GM12892 (cell line): Measurements from ENCODE around the gene SLC6A16.
"Not testable (repeated sequence)": the region's sequence is repeated elsewhere in the genome, so short reads cannot be mapped to it uniquely, and the experiment has no call there.

ENCODE experiments used
- DNase-seq: peaks from one replicate; pipeline ENCODE4 v3.0.0; 2011; ENCODE audit not compliant: insufficient read length
- FAIRE-seq: peaks from 2 replicates; lab custom pipeline; 2011; peaks lifted over from hg19 to GRCh38; lab: Jason Lieb, UNC
- POLR2A ChIP-seq: IDR thresholded peaks from 2 replicates; pipeline ENCODE4 v1.6.1; 2011; ENCODE audit warnings: low read depth, low read length, control low read depth
- POLR2AphosphoS5 ChIP-seq: IDR thresholded peaks from 2 replicates; pipeline ENCODE4 v1.6.1; 2011; ENCODE audit warnings: low read depth, low read length, control low read depth
- TAF1 ChIP-seq: IDR thresholded peaks from 2 replicates; pipeline ENCODE4 v1.6.1; 2011; ENCODE audit warnings: low read depth, mild to moderate bottlenecking, control low read depth, low read length, borderline replicate concordance

Gene SLC6A16

DNA sequence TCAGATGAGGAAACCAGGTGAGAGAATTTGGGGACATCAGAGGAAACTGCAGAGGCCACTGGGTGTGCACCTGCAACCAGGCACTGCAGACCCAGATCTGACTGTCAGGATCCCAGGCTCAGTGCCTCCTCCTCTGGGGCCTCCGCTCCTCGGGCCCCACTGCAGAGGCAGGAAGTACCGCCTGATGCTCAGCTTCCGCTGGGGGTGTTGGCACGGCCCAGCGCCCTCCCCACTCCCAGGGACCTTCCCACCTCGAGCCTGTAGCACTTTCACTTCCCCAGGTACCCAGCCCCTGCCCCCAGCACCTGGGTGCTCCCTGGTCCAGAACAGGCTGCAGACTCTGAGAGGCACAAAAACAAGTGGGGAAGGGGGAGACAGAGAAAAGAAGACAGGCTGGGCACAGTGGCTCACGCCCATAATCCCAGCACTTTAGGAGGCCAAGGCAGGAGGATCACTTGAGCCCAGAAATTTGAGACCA is 8.9 kb upstream of the SLC6A16 start:
- peak; percentile 95 for FAIRE-seq
- DNase-seq: peak; percentile 57
- TF ChIP-seq TAF1 (no peak), POLR2AphosphoS5 (peak; percentile 60; the same call in 1 of the 2 replicates), POLR2A (peak; percentile 78; the same call in 1 of the 2 replicates)

DNA sequence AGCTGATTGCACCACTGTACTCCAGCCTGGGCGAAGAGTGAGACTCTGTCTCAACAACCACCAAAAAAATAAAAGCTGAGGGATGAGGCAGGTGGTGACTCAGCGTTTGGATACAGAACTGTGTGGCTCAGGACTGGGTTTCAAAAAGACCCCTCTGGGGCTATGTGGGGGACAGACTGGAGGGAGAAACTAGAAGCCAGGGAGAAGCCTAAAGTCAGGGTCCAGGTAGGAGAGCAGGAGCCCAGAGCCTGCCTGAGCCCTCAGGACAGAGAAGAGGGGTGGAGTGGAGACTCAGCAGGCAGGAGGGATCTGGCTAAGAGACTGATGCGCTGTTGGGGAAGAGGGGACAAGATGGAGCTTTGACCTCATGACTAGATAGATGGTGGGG is 8.4 kb upstream of the SLC6A16 start:
- no peak for TF ChIP-seq POLR2A
- no peak for TF ChIP-seq POLR2AphosphoS5
- TF ChIP-seq TAF1: no peak
- no peak for DNase-seq
- FAIRE-seq: no peak

GRCh38 chr19:49332691-49333417 is 7.9 kb upstream of the SLC6A16 start:
- FAIRE-seq: not testable (repeated sequence)

DNA sequence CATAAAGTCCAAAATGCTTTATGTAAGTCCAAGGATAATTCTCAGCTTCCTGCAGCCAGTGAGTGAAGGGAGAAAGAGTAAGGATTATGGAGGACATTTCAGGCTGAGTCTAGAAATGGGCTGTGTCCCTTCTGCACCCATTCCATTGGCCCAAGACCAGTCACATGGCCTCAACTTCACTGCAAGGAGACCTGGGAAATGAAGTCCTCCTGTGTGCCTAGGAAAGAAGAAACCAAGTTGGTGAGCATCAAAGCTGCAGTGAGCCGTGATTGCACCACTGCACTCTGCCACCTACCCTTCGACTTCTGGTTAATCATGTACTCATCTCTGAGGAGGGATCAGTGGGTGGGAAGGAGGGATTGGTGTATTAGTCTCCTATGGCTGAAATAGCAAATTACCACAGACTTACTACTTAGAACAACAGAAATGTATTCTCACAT is 6.6 kb upstream of the SLC6A16 start:
- FAIRE-seq (peak; percentile 92), DNase-seq (no peak)
- TF ChIP-seq POLR2AphosphoS5 (no peak), TAF1 (no peak), POLR2A (no peak)

More at GRCh38 chr19:49332691-49333417, 7.9 kb upstream of the SLC6A16 start:
- DNase-seq: not testable (repeated sequence)

- FAIRE-seq: not testable (repeated sequence)
These were observed 6.2 kb upstream of the SLC6A16 start for GRCh38 chr19:49331187-49331586.

DNA sequence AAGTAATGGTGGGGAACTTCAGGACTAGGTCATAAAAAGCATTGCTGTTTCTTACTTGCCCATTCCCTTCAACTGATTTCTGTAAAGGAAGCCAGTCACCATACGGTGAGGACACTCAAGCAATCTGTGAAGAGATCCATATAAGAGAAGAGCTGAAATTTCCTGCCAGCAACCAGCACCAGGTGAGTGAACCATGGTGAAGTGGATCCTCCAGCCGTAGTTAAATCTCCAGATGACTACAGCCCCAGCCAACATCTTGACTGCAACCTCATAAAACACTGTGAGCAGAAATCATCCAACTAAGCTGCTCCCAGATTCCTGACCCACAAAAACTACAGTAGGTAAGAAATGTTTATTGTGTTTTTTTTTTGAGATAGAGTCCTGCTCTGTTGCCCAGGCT is 3.8 kb upstream of the SLC6A16 start:
- no peak for DNase-seq
- no peak for FAIRE-seq
- TF ChIP-seq POLR2A (no peak), POLR2AphosphoS5 (no peak), TAF1 (no peak)

More at GRCh38 chr19:49331187-49331586, 6.2 kb upstream of the SLC6A16 start:
- not testable (repeated sequence) for DNase-seq

GRCh38 chr19:49327878-49328544 is 3.0 kb upstream of the SLC6A16 start:
- TF ChIP-seq POLR2A: no peak
- no peak for TF ChIP-seq POLR2AphosphoS5
- TF ChIP-seq TAF1: no peak
- DNase-seq (no peak), FAIRE-seq (peak; percentile 73)

GRCh38 chr19:49326165-49326704 is 1.2 kb upstream of the SLC6A16 start:
- DNase-seq (no peak), FAIRE-seq (no peak)
- TF ChIP-seq TAF1: no peak
- no peak for TF ChIP-seq POLR2A
- TF ChIP-seq POLR2AphosphoS5: no peak

- not testable (repeated sequence) for FAIRE-seq, DNase-seq
These were observed 765 bp upstream of the SLC6A16 start for GRCh38 chr19:49325756-49326155.

DNA sequence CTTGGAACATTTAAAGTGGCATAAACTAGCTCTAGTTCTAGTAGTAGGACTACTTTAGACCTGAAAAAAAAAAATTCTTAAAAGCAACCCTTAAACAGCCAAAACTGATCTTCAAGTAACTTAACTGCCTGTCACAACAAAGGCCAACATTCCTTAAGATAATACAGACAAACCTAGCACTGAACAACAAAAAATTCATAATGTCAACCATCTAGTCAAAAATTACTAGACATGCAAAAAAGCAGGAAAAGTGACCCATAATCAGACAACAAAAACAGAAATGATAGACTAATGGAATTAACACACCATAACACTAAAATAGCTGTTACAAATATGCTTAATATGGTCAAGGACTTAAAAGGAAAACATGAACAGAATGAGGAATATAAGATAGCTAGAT is 6.7 kb downstream of the SLC6A16 start:
- FAIRE-seq (no peak), DNase-seq (no peak)
- no peak for TF ChIP-seq POLR2AphosphoS5
- TF ChIP-seq POLR2A: no peak
- no peak for TF ChIP-seq TAF1

GRCh38 chr19:49316284-49316683 is 8.7 kb downstream of the SLC6A16 start:
- FAIRE-seq (no peak), DNase-seq (no peak)
- TF ChIP-seq POLR2AphosphoS5: no peak

DNA sequence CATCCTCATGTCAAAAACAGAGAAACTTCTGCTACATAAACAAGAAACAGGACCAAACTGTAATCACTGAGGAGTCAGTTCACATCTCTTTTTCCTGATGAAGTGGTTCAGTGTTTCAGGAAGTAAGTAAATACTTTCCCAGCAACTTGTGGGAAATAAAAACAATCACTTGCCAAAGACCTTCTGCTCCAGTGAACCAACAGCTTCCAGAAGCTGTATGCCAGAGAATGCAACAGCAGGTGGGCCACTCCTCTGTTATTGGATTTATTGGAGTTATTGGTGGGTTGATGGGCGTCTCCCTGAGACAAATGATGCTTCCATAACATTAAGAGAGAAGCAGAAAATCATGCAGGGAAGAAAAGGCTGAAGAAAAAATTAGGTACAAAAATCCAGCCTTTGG is 9.9 kb downstream of the SLC6A16 start:
- no peak for FAIRE-seq
- no peak for DNase-seq
- TF ChIP-seq POLR2A: no peak
- TF ChIP-seq POLR2AphosphoS5: no peak
- no peak for TF ChIP-seq TAF1
